Skin epidermis (tissue), 12 donors: ENCODE data around the gene SAG.

Source experiments
- H3K27ac ChIP-seq, 21 experiments: fragments of 200-600 bp; sonication (generic) in 11 of 21; one replicate each; pipeline ENCODE4 v1.5.0; 2020; ENCODE audit warnings: mild to moderate bottlenecking in 3 of 21, inconsistent platforms in 2 of 21, moderate library complexity in 2 of 21
- H3K4me3 ChIP-seq, 7 experiments: fragments of 200-600 bp; sonication (generic) in 2 of 7; one replicate each; pipeline ENCODE4 v1.5.0; 2020; ENCODE audit warnings: inconsistent platforms in 2 of 7, mild to moderate bottlenecking in 2 of 7, moderate library complexity in 1 of 7

Gene SAG

GRCh38 chr2:233352141-233352842, 44.7 kb downstream of the SAG start:
- Histone ChIP-seq H3K27ac (no peak overlapping the region), H3K4me3 (no peak overlapping the region)

- peak overlapping the region in 5 of 7 experiments; percentile 27 to 67 (median 36) for H3K4me3 ChIP-seq
- H3K27ac ChIP-seq, result peak overlapping the region in 17 of 21 experiments; percentile 22 to 86 (median 70)
Measured at GRCh38 chr2:233353101-233353768, 45.6 kb downstream of the SAG start.

GRCh38 chr2:233353769-233354499, 46.3 kb downstream of the SAG start, which contains the start of gene DGKD:
Gene DGKD (plus strand): TSS chr2:233354494. CDS start chr2:233354519, 25 bp downstream.
- peak within 1 kb of the TSS; percentile 36 to 67 (median 50) for H3K4me3 ChIP-seq
- H3K27ac ChIP-seq, result peak within 1 kb of the TSS in 20 of 21 experiments; percentile 20 to 86 (median 66)

GRCh38 chr2:233354500-233354924, 46.9 kb downstream of the SAG start:
- peak overlapping the region; percentile 29 to 67 (median 50) for H3K4me3 ChIP-seq
- H3K27ac ChIP-seq, result peak overlapping the region in 3 of 21 experiments; percentile 38 to 41 (median 38)

- Histone ChIP-seq H3K4me3 (peak overlapping the region; percentile 29 to 67 (median 50)), H3K27ac (peak overlapping the region in 4 of 21 experiments; percentile 6 to 47 (median 38))
Measured at GRCh38 chr2:233354971-233355574, 47.5 kb downstream of the SAG start.

GRCh38 chr2:233355916-233356315, 48.3 kb downstream of the SAG start:
- H3K27ac ChIP-seq, result no peak overlapping the region
- no peak overlapping the region for H3K4me3 ChIP-seq

GRCh38 chr2:233356546-233357308, 49.1 kb downstream of the SAG start:
- no peak overlapping the region for H3K27ac ChIP-seq
- no peak overlapping the region for H3K4me3 ChIP-seq

- Histone ChIP-seq H3K27ac (no peak overlapping the region), H3K4me3 (no peak overlapping the region)
Measured at GRCh38 chr2:233358335-233358734, 50.7 kb downstream of the SAG start.

- no peak overlapping the region for H3K27ac ChIP-seq
- no peak overlapping the region for H3K4me3 ChIP-seq
Measured at GRCh38 chr2:233358947-233359346, 51.3 kb downstream of the SAG start.

GRCh38 chr2:233359823-233360222, 52.2 kb downstream of the SAG start:
- H3K4me3 ChIP-seq, result no peak overlapping the region
- H3K27ac ChIP-seq, result no peak overlapping the region

- H3K4me3 ChIP-seq, result no peak overlapping the region
- H3K27ac ChIP-seq, result no peak overlapping the region
Measured at GRCh38 chr2:233360771-233361176, 53.2 kb downstream of the SAG start.

GRCh38 chr2:233361297-233361696, 53.7 kb downstream of the SAG start:
- H3K4me3 ChIP-seq, result no peak overlapping the region
- H3K27ac ChIP-seq, result no peak overlapping the region

GRCh38 chr2:233362742-233363141, 55.1 kb downstream of the SAG start:
- Histone ChIP-seq H3K4me3 (no peak overlapping the region), H3K27ac (no peak overlapping the region)

GRCh38 chr2:233363744-233364235, 56.2 kb downstream of the SAG start:
- no peak overlapping the region for H3K4me3 ChIP-seq
- H3K27ac ChIP-seq, result no peak overlapping the region

GRCh38 chr2:233365861-233366520, 58.4 kb downstream of the SAG start:
- Histone ChIP-seq H3K4me3 (no peak overlapping the region), H3K27ac (no peak overlapping the region)

GRCh38 chr2:233367586-233367985, 60.0 kb downstream of the SAG start:
- Histone ChIP-seq H3K27ac (no peak overlapping the region), H3K4me3 (no peak overlapping the region)

GRCh38 chr2:233368756-233369155, 61.1 kb downstream of the SAG start:
- H3K4me3 ChIP-seq, result no peak overlapping the region

GRCh38 chr2:233369462-233369861, 61.8 kb downstream of the SAG start:
- H3K27ac ChIP-seq, result no peak overlapping the region
- no peak overlapping the region for H3K4me3 ChIP-seq

More at GRCh38 chr2:233368756-233369155, 61.1 kb downstream of the SAG start:
- H3K27ac ChIP-seq, result no peak overlapping the region
